NCI-H2029 (cell line): ENCODE results near the gene LEMD1.
A peak's percentile ranks its signal among the peaks of the same experiment; 100 is the strongest.
"Not testable (repeated sequence)": the region's sequence is repeated elsewhere in the genome, so short reads cannot be mapped to it uniquely, and the experiment has no call there.

Source experiments
- DNase-seq: peaks from one replicate; lab custom pipeline; 2025; lab: John Stamatoyannopoulos, UW

LEMD1 gene

GRCh38 chr1:205446828-205447227, 25.0 kb upstream of the LEMD1 start:
- DNase-seq, result no peak

GRCh38 chr1:205445646-205445935, 23.7 kb upstream of the LEMD1 start:
- no peak for DNase-seq

- DNase-seq, result no peak
Observed at GRCh38 chr1:205444931-205445645, 23.2 kb upstream of the LEMD1 start.

- no peak for DNase-seq
Observed at GRCh38 chr1:205444300-205444930, 22.6 kb upstream of the LEMD1 start.

GRCh38 chr1:205443585-205444299, 21.9 kb upstream of the LEMD1 start:
- no peak for DNase-seq

- DNase-seq, result peak; percentile 47
Observed at GRCh38 chr1:205442051-205442725, 20.3 kb upstream of the LEMD1 start.

- no peak for DNase-seq
Observed at GRCh38 chr1:205441716-205442050, 19.8 kb upstream of the LEMD1 start.

- DNase-seq, result no peak
Observed at GRCh38 chr1:205441318-205441633, 19.4 kb upstream of the LEMD1 start.

GRCh38 chr1:205440476-205441317, 18.8 kb upstream of the LEMD1 start:
- DNase-seq, result peak; percentile 97

- DNase-seq, result no peak
Observed at GRCh38 chr1:205440121-205440475, 18.2 kb upstream of the LEMD1 start.

- peak; percentile 66 for DNase-seq
Observed at GRCh38 chr1:205438213-205439158, 16.6 kb upstream of the LEMD1 start.

- no peak for DNase-seq
Observed at GRCh38 chr1:205437570-205437969, 15.7 kb upstream of the LEMD1 start.

GRCh38 chr1:205436776-205437410, 15.0 kb upstream of the LEMD1 start:
- no peak for DNase-seq

- no peak for DNase-seq
Observed at GRCh38 chr1:205435578-205436573, 14.0 kb upstream of the LEMD1 start.

GRCh38 chr1:205434738-205435137, 12.9 kb upstream of the LEMD1 start:
- no peak for DNase-seq

- DNase-seq, result not testable (repeated sequence)
Observed at GRCh38 chr1:205432692-205433091, 10.8 kb upstream of the LEMD1 start.

GRCh38 chr1:205432116-205432515, 10.3 kb upstream of the LEMD1 start:
- no peak for DNase-seq

- peak; percentile 31 for DNase-seq
Observed at GRCh38 chr1:205430696-205431305, 8.9 kb upstream of the LEMD1 start.
